H1 (cell line): Measurements from ENCODE around the gene HDAC8.

Experiments
- EGR1 ChIP-seq: IDR thresholded peaks from 2 replicates; pipeline ENCODE4 v1.6.1; 2011; ENCODE audit warnings: low read depth, low read length, borderline replicate concordance
- JUND ChIP-seq: IDR thresholded peaks from 2 replicates; pipeline ENCODE4 v1.6.1; 2011; ENCODE audit warnings: mild to moderate bottlenecking, improper control_type of control experiment, low read length
- MAFK ChIP-seq: IDR thresholded peaks from 2 replicates; pipeline ENCODE4 v1.6.1; 2012; ENCODE audit warnings: low read depth, mild to moderate bottlenecking, improper control_type of control experiment, low read length
- POLR2AphosphoS5 ChIP-seq: IDR thresholded peaks from 2 replicates; pipeline ENCODE4 v1.6.1; 2011; ENCODE audit warnings: low read depth, low read length
- SP2 ChIP-seq: IDR thresholded peaks from 2 replicates; pipeline ENCODE4 v1.6.1; 2012; ENCODE audit warnings: mild to moderate bottlenecking, low read length, inconsistent platforms
- TCF12 ChIP-seq: IDR thresholded peaks from 2 replicates; pipeline ENCODE4 v1.6.1; 2011; ENCODE audit warnings: low read depth, mild to moderate bottlenecking, low read length
- TF ChIP-seq, protein P1 (sequence below), 3 experiments: IDR thresholded peaks; 1 replicate in 2 of 3; 2 replicates in 1 of 3; pipeline versions ENCODE4 v1.5.1 to v1.6.1; 2011; ENCODE audit warnings: low read length in 3 of 3, mild to moderate bottlenecking in 3 of 3, inconsistent platforms in 2 of 3, low read depth in 1 of 3, moderate library complexity in 1 of 3; ENCODE audit not compliant: insufficient read depth in 1 of 3; ENCODE audit errors: control extremely low read depth in 1 of 3

DNA sequence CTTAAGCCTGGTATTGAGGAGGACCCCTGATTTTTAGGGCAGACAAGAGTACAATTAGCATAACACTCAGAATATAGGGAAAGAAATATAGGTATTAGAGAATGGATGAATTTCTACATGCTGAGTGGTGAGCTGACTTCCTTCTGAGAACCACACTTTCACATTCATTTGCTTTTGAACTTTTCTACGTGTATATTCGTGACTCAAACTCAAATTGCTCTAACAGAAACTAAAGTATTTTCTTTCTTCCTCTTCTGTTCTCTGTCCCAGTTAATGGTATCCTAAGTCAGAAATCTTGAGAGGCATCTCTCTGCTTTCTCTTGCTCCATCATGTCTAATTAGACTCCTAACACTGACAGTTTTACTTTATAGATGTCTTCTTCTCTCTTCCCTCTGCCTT, 163.8 kb downstream of the HDAC8 start:
- TF ChIP-seq TCF12: no peak
- TF ChIP-seq, protein P1, sequence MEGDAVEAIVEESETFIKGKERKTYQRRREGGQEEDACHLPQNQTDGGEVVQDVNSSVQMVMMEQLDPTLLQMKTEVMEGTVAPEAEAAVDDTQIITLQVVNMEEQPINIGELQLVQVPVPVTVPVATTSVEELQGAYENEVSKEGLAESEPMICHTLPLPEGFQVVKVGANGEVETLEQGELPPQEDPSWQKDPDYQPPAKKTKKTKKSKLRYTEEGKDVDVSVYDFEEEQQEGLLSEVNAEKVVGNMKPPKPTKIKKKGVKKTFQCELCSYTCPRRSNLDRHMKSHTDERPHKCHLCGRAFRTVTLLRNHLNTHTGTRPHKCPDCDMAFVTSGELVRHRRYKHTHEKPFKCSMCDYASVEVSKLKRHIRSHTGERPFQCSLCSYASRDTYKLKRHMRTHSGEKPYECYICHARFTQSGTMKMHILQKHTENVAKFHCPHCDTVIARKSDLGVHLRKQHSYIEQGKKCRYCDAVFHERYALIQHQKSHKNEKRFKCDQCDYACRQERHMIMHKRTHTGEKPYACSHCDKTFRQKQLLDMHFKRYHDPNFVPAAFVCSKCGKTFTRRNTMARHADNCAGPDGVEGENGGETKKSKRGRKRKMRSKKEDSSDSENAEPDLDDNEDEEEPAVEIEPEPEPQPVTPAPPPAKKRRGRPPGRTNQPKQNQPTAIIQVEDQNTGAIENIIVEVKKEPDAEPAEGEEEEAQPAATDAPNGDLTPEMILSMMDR (IDR thresholded peaks at IDR 0.05; ENCODE audit: control extremely low read depth in 1 of 3, insufficient read depth in 1 of 3, low read depth in 1 of 3, low read length in 3 of 3): no peak
- no peak for TF ChIP-seq JUND
- TF ChIP-seq EGR1: no peak
- TF ChIP-seq SP2: no peak
- TF ChIP-seq POLR2AphosphoS5: no peak
- TF ChIP-seq MAFK: no peak
